ENCODE measurements around the gene UPK3BL2.
"Not testable (repeated sequence)": the region's sequence is repeated elsewhere in the genome, so short reads cannot be mapped to it uniquely, and the experiment has no call there.

- TF ChIP-seq CTCF (conservative IDR thresholded peaks at IDR 0.05); EZH2 (IDR thresholded peaks at IDR 0.05; ENCODE audit: low read depth): not testable (repeated sequence)
Observed at GRCh38 chr7:102510575-102510974, 32.9 kb downstream of the UPK3BL2 start.
